GM12878 (cell line): ENCODE measurements around the gene ZP4. TPM values are rescaled to one million over a fixed set of nuclear protein-coding genes. Genes with fewer than 3 reads are reported as not detected.

Experiments
- ATAC-seq: fragments of 200-7000 bp; cut with Tn5 transposase; 3 replicates; pipeline ENCODE4 v1.9.1; 2020; ENCODE audit warnings: mild to moderate bottlenecking, moderate library complexity
- BruUV-seq: library from RNA; stranded (reverse); fragments of 400-500 nt; replicated peaks from 2 replicates; lab custom pipeline; 2021; lab: Mats Ljungman, UMichigan
- CTCF ChIA-PET: fragments of 300-600 bp; sonication (Branson Sonifier 250); formaldehyde crosslinking; extraction: SDS; loops from one replicate; lab custom pipeline; 2021; ENCODE audit warnings: inconsistent platforms; lab: Yijun Ruan, JAX
- POLR2A ChIA-PET: fragments of 350-600 bp; formaldehyde crosslinking; extraction: SDS; loops from one replicate; lab custom pipeline; 2021; ENCODE audit warnings: inconsistent platforms; lab: Charles Lee
- RAD21 ChIA-PET: fragments of 300-600 bp; sonication (Branson Sonifier 250); formaldehyde crosslinking; loops from one replicate; lab custom pipeline; 2023; ENCODE audit warnings: antibody characterized with exemption; ENCODE audit not compliant: unreplicated experiment; lab: Charles Lee
- SMC1A ChIA-PET: fragments of 300-600 bp; sonication (Branson Sonifier 250); formaldehyde crosslinking; loops from one replicate; lab custom pipeline; 2023; ENCODE audit not compliant: unreplicated experiment, uncharacterized antibody; lab: Charles Lee
- DNase-seq: peaks from one replicate; pipeline ENCODE4 v3.0.0-alpha.2; 2011; ENCODE audit warnings: low read depth, low spot score
- FAIRE-seq: peaks from 3 replicates; lab custom pipeline; 2011; peaks lifted over from hg19 to GRCh38; lab: Jason Lieb, UNC
- H2AFZ ChIP-seq: 2 replicates; pipeline ENCODE4 v1.6.0; 2011; ENCODE audit warnings: low read depth, low read length, control low read depth; ENCODE audit not compliant: control insufficient read depth
- H3K27ac ChIP-seq: 2 replicates; pipeline ENCODE4 v1.5.1; 2011; ENCODE audit warnings: control low read depth; ENCODE audit not compliant: control insufficient read depth, insufficient read depth
- H3K27me3 ChIP-seq, 2 experiments: replicated peaks in 1 of 2; 2 replicates each; pipeline versions ENCODE4 v1.6.0 to v1.6.1; 2011; ENCODE audit warnings: low read length in 1 of 2; ENCODE audit not compliant: control insufficient read depth in 2 of 2, insufficient read depth in 2 of 2
- H3K36me3 ChIP-seq, 2 experiments: 2 replicates each; pipeline ENCODE4 v1.5.1; 2011; ENCODE audit warnings: low read length in 1 of 2; ENCODE audit not compliant: control insufficient read depth in 2 of 2, insufficient read depth in 2 of 2
- H3K4me1 ChIP-seq: 2 replicates; pipeline ENCODE4 v1.6.1; 2011; ENCODE audit warnings: mild to moderate bottlenecking, low read length, moderate library complexity, mixed read lengths; ENCODE audit not compliant: control insufficient read depth, insufficient read depth
- H3K4me2 ChIP-seq: 2 replicates; pipeline ENCODE4 v1.6.0; 2011; ENCODE audit warnings: control low read depth; ENCODE audit not compliant: control insufficient read depth, insufficient read depth
- H3K4me3 ChIP-seq: fragments of 200-600 bp; sonication (generic); 2 replicates; pipeline ENCODE4 v1.5.1; 2016
- H3K79me2 ChIP-seq: 2 replicates; pipeline ENCODE4 v1.6.0; 2011; ENCODE audit warnings: low read length; ENCODE audit not compliant: control insufficient read depth, insufficient read depth
- H3K9ac ChIP-seq: 2 replicates; pipeline ENCODE4 v1.8.0; 2011; ENCODE audit warnings: low read length, control low read depth, mixed read lengths; ENCODE audit not compliant: control insufficient read depth, insufficient read depth
- H3K9me3 ChIP-seq: replicated peaks from 3 replicates; pipeline ENCODE4 v1.5.1; 2011; ENCODE audit warnings: mild to moderate bottlenecking, low read length; ENCODE audit not compliant: control insufficient read depth, insufficient read depth
- H4K20me1 ChIP-seq: 2 replicates; pipeline ENCODE4 v1.6.0; 2011; ENCODE audit not compliant: control insufficient read depth, insufficient read depth
- ATF7 ChIP-seq: fragments of 450-650 bp; IDR thresholded peaks from 2 replicates; pipeline ENCODE4 v1.6.1; 2016; ENCODE audit warnings: low read depth, mild to moderate bottlenecking
- EED ChIP-seq: sonication (generic); IDR thresholded peaks from 2 replicates; pipeline ENCODE4 v1.6.1; 2016; ENCODE audit warnings: antibody characterized with exemption, low read depth
- ETV6 ChIP-seq, 2 experiments: fragments of 450-650 bp in 1 of 2; IDR thresholded peaks in 1 of 2; conservative IDR thresholded peaks in 1 of 2; 2 replicates each; pipeline ENCODE4 v1.6.1; 2014; ENCODE audit warnings: antibody characterized with exemption in 1 of 2, borderline replicate concordance in 1 of 2, low read depth in 1 of 2, mild to moderate bottlenecking in 1 of 2, moderate library complexity in 1 of 2
- NR2F1 ChIP-seq: fragments of 450-650 bp; conservative IDR thresholded peaks from 2 replicates; pipeline ENCODE4 v1.6.1; 2017; ENCODE audit warnings: mild to moderate bottlenecking
- NRF1 ChIP-seq: conservative IDR thresholded peaks from 2 replicates; pipeline ENCODE4 v1.6.1; 2011; ENCODE audit warnings: mild to moderate bottlenecking, low read depth, low read length, improper control_type of control experiment
- SIX5 ChIP-seq: IDR thresholded peaks from 2 replicates; pipeline ENCODE4 v1.6.1; 2011; ENCODE audit warnings: mild to moderate bottlenecking, low read depth, low read length, moderate library complexity; ENCODE audit not compliant: severe bottlenecking
- STAT1 ChIP-seq: fragments of 450-650 bp; conservative IDR thresholded peaks from 2 replicates; pipeline ENCODE4 v1.6.1; 2014; ENCODE audit warnings: antibody characterized with exemption, mild to moderate bottlenecking
- ZNF207 ChIP-seq: fragments of 450-650 bp; IDR thresholded peaks from 2 replicates; pipeline ENCODE4 v1.6.1; 2014; ENCODE audit warnings: antibody characterized with exemption, mild to moderate bottlenecking, borderline replicate concordance
- ZNF384 ChIP-seq: IDR thresholded peaks from 2 replicates; pipeline ENCODE4 v1.6.1; 2012; ENCODE audit warnings: low read depth, mild to moderate bottlenecking, low read length, improper control_type of control experiment, borderline replicate concordance
- ZNF622 ChIP-seq: fragments of 450-650 bp; IDR thresholded peaks from 2 replicates; pipeline ENCODE4 v1.6.1; 2017; ENCODE audit warnings: mild to moderate bottlenecking, inconsistent platforms
- WGBS: methylation state at CpG from one replicate; pipeline ENCODE4 v1.1.6; 2016; ENCODE audit warnings: low lambda C conversion rate; ENCODE audit not compliant: insufficient replicate concordance, insufficient coverage; ENCODE audit errors: missing lambda C conversion rate; 5-methylcytosine and 5-hydroxymethylcytosine counted together
- in situ Hi-C: fragments of 300-500 bp; cut with MboI; formaldehyde crosslinking; loops from 9 replicates; pipeline ENCODE4 v1.14.3; 2018; ENCODE audit warnings: mixed read lengths
- intact Hi-C: fragments of 100-400 bp; cut with micrococcal nuclease; formaldehyde crosslinking; loops from one replicate; pipeline ENCODE4 v1.14.2; 2022; ENCODE audit not compliant: unreplicated experiment
- polyA plus RNA-seq, 11 experiments: library from polyadenylated mRNA; depleted of rRNA in 4 of 11; unstranded in 6 of 11; stranded (reverse) in 5 of 11; fragments of >200 nt; fragmentation: Nextera tagmentation in 4 of 11; fragmentation: Illumina TruSeq in 1 of 11; extraction: Ambion mirVana in 4 of 11; extraction: Trizol in 1 of 11; gene quantifications; 1 replicate in 1 of 11; 2 replicates in 10 of 11; pipeline versions ENCODE4 v1.2.1 to v1.2.3, GENCODE V29; 2011 to 2016; ENCODE audit warnings: inconsistent platforms in 2 of 11, missing spikeins in 2 of 11, low read depth in 1 of 11
- total RNA-seq, 4 experiments: library from RNA; depleted of rRNA in 3 of 4; stranded (reverse); fragments of >200 nt in 3 of 4; fragmentation: Illumina TruSeq in 1 of 4; extraction: Trizol in 1 of 4; gene quantifications; 2 replicates each; pipeline versions ENCODE4 v1.2.1 to v1.2.3, GENCODE V29; 2013 to 2021

The ZP4 gene
- total and polyA plus RNA-seq, 10 of the 15 experiments (the other 5 are each of a cell fraction or from before 2014, with no cell fraction given), result 0.23 TPM; not detected in 9

GRCh38 chr1:237931581-237931980, 40.9 kb upstream of the ZP4 start:
- no peak overlapping the region for H3K4me3 ChIP-seq
- ChIA-PET POLR2A (no interaction called here), RAD21 (no interaction called here), SMC1A (interaction anchor here (1.0 to 1.2 kb wide), 2 partner anchors 11 to 45 kb away, joined by 3 read pairs; no protein-coding TSS in a partner anchor), CTCF (interaction anchor here (0.7 kb wide), 1 partner anchor 124 kb away, joined by 3 read pairs; no protein-coding TSS in a partner anchor)
- 4% methylated on average over 4 of the region's 4 CpGs for WGBS
- no peaks in the 10 kb centered on the region for H4K20me1 ChIP-seq
- no peaks in the 10 kb centered on the region for H3K36me3 ChIP-seq
- DNase-seq, result no peak
- BruUV-seq, result no TSS peak
- H3K4me2 ChIP-seq, result no peak overlapping the region
- H3K79me2 ChIP-seq, result no peaks in the 10 kb centered on the region
- no peak overlapping the region for H3K27ac ChIP-seq
- no peak for ATAC-seq
- TF ChIP-seq SIX5 (no peak), EED (no peak), ZNF207 (no peak), ZNF384 (no peak), NRF1 (no peak), ATF7 (no peak), STAT1 (no peak), NR2F1 (no peak), ETV6 (conservative IDR thresholded peaks at IDR 0.05 in 1 of 2, IDR thresholded peaks at IDR 0.05 in 1 of 2; ENCODE audit: borderline replicate concordance in 1 of 2, low read depth in 1 of 2) (no peak), ZNF622 (no peak)
- intact Hi-C loops (no loop called here), in situ Hi-C loops (no loop called here)
- no peaks in the 10 kb centered on the region for H3K9me3 ChIP-seq
- H3K9ac ChIP-seq, result no peak overlapping the region
- H2AFZ ChIP-seq, result no peak overlapping the region
- no peaks in the 10 kb centered on the region for H3K4me1 ChIP-seq
- no peak for FAIRE-seq
- no peaks in the 10 kb centered on the region for H3K27me3 ChIP-seq
